Effector memory CD8-positive, alpha-beta T cell (primary cell): ENCODE data around the gene EOGT.

Source experiments
- ATAC-seq: fragments of 150-1000 bp; cut with Tn5 transposase; replicated peaks from 2 replicates; pipeline ENCODE4 v1.10.0; 2021; ENCODE audit warnings: mild to moderate bottlenecking, moderate library complexity
- DNase-seq, 3 experiments: peaks; one replicate each; pipeline ENCODE4 v3.0.0; 2021
- H3K27ac Mint-ChIP-seq, 2 donors: one replicate each; pipeline ENCODE4 v1.8.0; 2022; ENCODE audit warnings: mild to moderate bottlenecking in 2 of 2, mixed read lengths in 2 of 2, moderate library complexity in 2 of 2
- H3K27me3 Mint-ChIP-seq, 2 donors: one replicate each; pipeline ENCODE4 v1.8.0; 2022; ENCODE audit warnings: mixed read lengths in 2 of 2
- H3K36me3 Mint-ChIP-seq: one replicate; pipeline ENCODE4 v1.8.0; 2022; ENCODE audit warnings: mild to moderate bottlenecking, moderate library complexity, mixed read lengths; ENCODE audit not compliant: insufficient read depth
- H3K4me1 Mint-ChIP-seq, 2 donors: one replicate each; pipeline ENCODE4 v1.8.0; 2022; ENCODE audit warnings: low read depth in 2 of 2, mixed read lengths in 2 of 2
- H3K4me3 Mint-ChIP-seq, 2 donors: one replicate each; pipeline ENCODE4 v1.8.0; 2022; ENCODE audit warnings: mild to moderate bottlenecking in 2 of 2, mixed read lengths in 2 of 2, moderate library complexity in 2 of 2
- H3K9me3 Mint-ChIP-seq, 2 donors: one replicate each; pipeline ENCODE4 v1.8.0; 2022; ENCODE audit warnings: mixed read lengths in 2 of 2

EOGT gene

GRCh38 chr3:68999605-69000004 lies 13.9 kb downstream of the EOGT start:
- H3K4me3 Mint-ChIP-seq, result no peak overlapping the region
- no peaks in the 10 kb centered on the region for H3K4me1 Mint-ChIP-seq
- H3K36me3 Mint-ChIP-seq, result peaks cover 45% of the 10 kb centered on the region
- DNase-seq (no peak), ATAC-seq (no peak)
- no peaks in the 10 kb centered on the region for H3K9me3 Mint-ChIP-seq
- H3K27ac Mint-ChIP-seq, result no peak overlapping the region
- no peaks in the 10 kb centered on the region for H3K27me3 Mint-ChIP-seq

- DNase-seq (no peak), ATAC-seq (no peak)
- H3K27me3 Mint-ChIP-seq, result no peaks in the 10 kb centered on the region
- H3K36me3 Mint-ChIP-seq, result peaks cover 41% of the 10 kb centered on the region
- no peaks in the 10 kb centered on the region for H3K4me1 Mint-ChIP-seq
- no peak overlapping the region for H3K4me3 Mint-ChIP-seq
- no peak overlapping the region for H3K27ac Mint-ChIP-seq
- no peaks in the 10 kb centered on the region for H3K9me3 Mint-ChIP-seq
These were observed 14.3 kb downstream of the EOGT start for GRCh38 chr3:68999158-68999557.

GRCh38 chr3:68997887-68998286 lies 15.6 kb downstream of the EOGT start:
- H3K4me3 Mint-ChIP-seq, result no peak overlapping the region
- H3K27me3 Mint-ChIP-seq, result no peaks in the 10 kb centered on the region
- H3K27ac Mint-ChIP-seq, result peak overlapping the region in 1 of 2 donors; percentile 79
- no peaks in the 10 kb centered on the region for H3K9me3 Mint-ChIP-seq
- no peaks in the 10 kb centered on the region for H3K4me1 Mint-ChIP-seq
- DNase-seq (no peak), ATAC-seq (peak; percentile 64)
- H3K36me3 Mint-ChIP-seq, result peaks cover 37% of the 10 kb centered on the region

GRCh38 chr3:68996356-68996995 lies 17.0 kb downstream of the EOGT start:
- no peaks in the 10 kb centered on the region for H3K9me3 Mint-ChIP-seq
- H3K4me1 Mint-ChIP-seq, result peaks cover 0 to 1% of the 10 kb centered on the region in 2 donors
- no peak overlapping the region for H3K27ac Mint-ChIP-seq
- ATAC-seq (no peak), DNase-seq (no peak)
- H3K27me3 Mint-ChIP-seq, result no peaks in the 10 kb centered on the region
- no peak overlapping the region for H3K4me3 Mint-ChIP-seq
- H3K36me3 Mint-ChIP-seq, result peaks cover 42% of the 10 kb centered on the region

- ATAC-seq (no peak), DNase-seq (no peak)
- Mint-ChIP-seq H3K4me3 (no peak overlapping the region), H3K9me3 (no peaks in the 10 kb centered on the region), H3K27me3 (no peaks in the 10 kb centered on the region), H3K4me1 (peaks cover 0 to 1% of the 10 kb centered on the region in 2 donors), H3K36me3 (peaks cover 29% of the 10 kb centered on the region), H3K27ac (no peak overlapping the region)
These were observed 24.7 kb downstream of the EOGT start for GRCh38 chr3:68988740-68989139.

GRCh38 chr3:68987322-68987721 lies 26.2 kb downstream of the EOGT start:
- ATAC-seq, result no peak
- Mint-ChIP-seq H3K27me3 (no peaks in the 10 kb centered on the region), H3K9me3 (no peaks in the 10 kb centered on the region), H3K27ac (no peak overlapping the region), H3K36me3 (peaks cover 26% of the 10 kb centered on the region), H3K4me1 (no peaks in the 10 kb centered on the region), H3K4me3 (no peak overlapping the region)
- no peak for DNase-seq

GRCh38 chr3:68986496-68987208 lies 26.8 kb downstream of the EOGT start:
- Mint-ChIP-seq H3K36me3 (peaks cover 31% of the 10 kb centered on the region), H3K27me3 (no peaks in the 10 kb centered on the region), H3K4me3 (no peak overlapping the region), H3K4me1 (no peaks in the 10 kb centered on the region), H3K27ac (no peak overlapping the region), H3K9me3 (no peaks in the 10 kb centered on the region)
- ATAC-seq, result no peak
- DNase-seq, result no peak

- Mint-ChIP-seq H3K27me3 (no peaks in the 10 kb centered on the region), H3K4me3 (no peak overlapping the region), H3K27ac (no peak overlapping the region), H3K36me3 (peaks cover 37% of the 10 kb centered on the region), H3K9me3 (no peaks in the 10 kb centered on the region), H3K4me1 (no peaks in the 10 kb centered on the region)
- DNase-seq (no peak), ATAC-seq (no peak)
These were observed 28.2 kb downstream of the EOGT start for GRCh38 chr3:68985146-68985790.

GRCh38 chr3:68984011-68984530 lies 29.4 kb downstream of the EOGT start:
- DNase-seq (no peak), ATAC-seq (no peak)
- Mint-ChIP-seq H3K27ac (no peak overlapping the region), H3K36me3 (peaks cover 39% of the 10 kb centered on the region), H3K4me1 (no peaks in the 10 kb centered on the region), H3K4me3 (no peak overlapping the region), H3K27me3 (no peaks in the 10 kb centered on the region), H3K9me3 (no peaks in the 10 kb centered on the region)

- peak overlapping the region; percentile 23 to 59 for H3K27ac Mint-ChIP-seq
- DNase-seq (no peak), ATAC-seq (no peak)
- H3K4me1 Mint-ChIP-seq, result no peaks in the 10 kb centered on the region
- no peaks in the 10 kb centered on the region for H3K9me3 Mint-ChIP-seq
- no peaks in the 10 kb centered on the region for H3K27me3 Mint-ChIP-seq
- H3K36me3 Mint-ChIP-seq, result peaks cover 37% of the 10 kb centered on the region
- no peak overlapping the region for H3K4me3 Mint-ChIP-seq
These were observed 35.9 kb downstream of the EOGT start for GRCh38 chr3:68977486-68978167.

- peaks cover 8 to 12% of the 10 kb centered on the region in 2 donors for H3K27me3 Mint-ChIP-seq
- H3K36me3 Mint-ChIP-seq, result peaks cover 17% of the 10 kb centered on the region
- H3K4me1 Mint-ChIP-seq, result no peaks in the 10 kb centered on the region
- H3K27ac Mint-ChIP-seq, result no peak overlapping the region
- DNase-seq (no peak), ATAC-seq (no peak)
- H3K9me3 Mint-ChIP-seq, result no peaks in the 10 kb centered on the region
- H3K4me3 Mint-ChIP-seq, result no peak overlapping the region
These were observed 38.8 kb downstream of the EOGT start for GRCh38 chr3:68974711-68975110.

GRCh38 chr3:68973639-68974038 lies 39.8 kb downstream of the EOGT start:
- peak overlapping the region in 1 of 2 donors; percentile 2 for H3K27ac Mint-ChIP-seq
- ATAC-seq, result no peak

GRCh38 chr3:68972358-68972979 lies 41.0 kb downstream of the EOGT start:
- ATAC-seq, result peak; percentile 40
- no peaks in the 10 kb centered on the region for H3K9me3 Mint-ChIP-seq
- H3K4me3 Mint-ChIP-seq, result no peak overlapping the region
- peak; percentile 6 to 33 (median 16) for DNase-seq
- H3K4me1 Mint-ChIP-seq, result no peaks in the 10 kb centered on the region
- H3K36me3 Mint-ChIP-seq, result peaks cover 6% of the 10 kb centered on the region
- H3K27me3 Mint-ChIP-seq, result peaks cover 16 to 33% of the 10 kb centered on the region in 2 donors
- H3K27ac Mint-ChIP-seq, result no peak overlapping the region

More at GRCh38 chr3:68973639-68974038, 39.8 kb downstream of the EOGT start:
- H3K4me1 Mint-ChIP-seq, result no peaks in the 10 kb centered on the region
- no peak overlapping the region for H3K4me3 Mint-ChIP-seq
- H3K36me3 Mint-ChIP-seq, result peaks cover 13% of the 10 kb centered on the region
- no peak for DNase-seq
- peaks cover 15 to 22% of the 10 kb centered on the region in 2 donors for H3K27me3 Mint-ChIP-seq
- no peaks in the 10 kb centered on the region for H3K9me3 Mint-ChIP-seq
